GM12878 (cell line): ENCODE data around the gene BAX. TPM values are rescaled to one million over a fixed set of nuclear protein-coding genes. Genes with fewer than 3 reads are reported as not detected.

Experiments
- ATAC-seq: fragments of 200-7000 bp; cut with Tn5 transposase; 3 replicates; pipeline ENCODE4 v1.9.1; 2020; ENCODE audit warnings: mild to moderate bottlenecking, moderate library complexity
- BruUV-seq: library from RNA; stranded (reverse); fragments of 400-500 nt; replicated peaks from 2 replicates; lab custom pipeline; 2021; lab: Mats Ljungman, UMichigan
- CTCF ChIA-PET: fragments of 300-600 bp; sonication (Branson Sonifier 250); formaldehyde crosslinking; extraction: SDS; loops from one replicate; lab custom pipeline; 2021; ENCODE audit warnings: inconsistent platforms; lab: Yijun Ruan, JAX
- POLR2A ChIA-PET: fragments of 350-600 bp; formaldehyde crosslinking; extraction: SDS; loops from one replicate; lab custom pipeline; 2021; ENCODE audit warnings: inconsistent platforms; lab: Charles Lee
- RAD21 ChIA-PET: fragments of 300-600 bp; sonication (Branson Sonifier 250); formaldehyde crosslinking; loops from one replicate; lab custom pipeline; 2023; ENCODE audit warnings: antibody characterized with exemption; ENCODE audit not compliant: unreplicated experiment; lab: Charles Lee
- SMC1A ChIA-PET: fragments of 300-600 bp; sonication (Branson Sonifier 250); formaldehyde crosslinking; loops from one replicate; lab custom pipeline; 2023; ENCODE audit not compliant: unreplicated experiment, uncharacterized antibody; lab: Charles Lee
- DNase-seq: peaks from one replicate; pipeline ENCODE4 v3.0.0-alpha.2; 2011; ENCODE audit warnings: low read depth, low spot score
- FAIRE-seq: peaks from 3 replicates; lab custom pipeline; 2011; peaks lifted over from hg19 to GRCh38; lab: Jason Lieb, UNC
- H2AFZ ChIP-seq: 2 replicates; pipeline ENCODE4 v1.6.0; 2011; ENCODE audit warnings: low read depth, low read length, control low read depth; ENCODE audit not compliant: control insufficient read depth
- H3K27ac ChIP-seq: 2 replicates; pipeline ENCODE4 v1.5.1; 2011; ENCODE audit warnings: control low read depth; ENCODE audit not compliant: control insufficient read depth, insufficient read depth
- H3K27me3 ChIP-seq, 2 experiments: replicated peaks in 1 of 2; 2 replicates each; pipeline versions ENCODE4 v1.6.0 to v1.6.1; 2011; ENCODE audit warnings: low read length in 1 of 2; ENCODE audit not compliant: control insufficient read depth in 2 of 2, insufficient read depth in 2 of 2
- H3K36me3 ChIP-seq, 2 experiments: 2 replicates each; pipeline ENCODE4 v1.5.1; 2011; ENCODE audit warnings: low read length in 1 of 2; ENCODE audit not compliant: control insufficient read depth in 2 of 2, insufficient read depth in 2 of 2
- H3K4me1 ChIP-seq: 2 replicates; pipeline ENCODE4 v1.6.1; 2011; ENCODE audit warnings: mild to moderate bottlenecking, low read length, moderate library complexity, mixed read lengths; ENCODE audit not compliant: control insufficient read depth, insufficient read depth
- H3K4me2 ChIP-seq: 2 replicates; pipeline ENCODE4 v1.6.0; 2011; ENCODE audit warnings: control low read depth; ENCODE audit not compliant: control insufficient read depth, insufficient read depth
- H3K4me3 ChIP-seq: fragments of 200-600 bp; sonication (generic); 2 replicates; pipeline ENCODE4 v1.5.1; 2016
- H3K79me2 ChIP-seq: 2 replicates; pipeline ENCODE4 v1.6.0; 2011; ENCODE audit warnings: low read length; ENCODE audit not compliant: control insufficient read depth, insufficient read depth
- H3K9ac ChIP-seq: 2 replicates; pipeline ENCODE4 v1.8.0; 2011; ENCODE audit warnings: low read length, control low read depth, mixed read lengths; ENCODE audit not compliant: control insufficient read depth, insufficient read depth
- H3K9me3 ChIP-seq: replicated peaks from 3 replicates; pipeline ENCODE4 v1.5.1; 2011; ENCODE audit warnings: mild to moderate bottlenecking, low read length; ENCODE audit not compliant: control insufficient read depth, insufficient read depth
- H4K20me1 ChIP-seq: 2 replicates; pipeline ENCODE4 v1.6.0; 2011; ENCODE audit not compliant: control insufficient read depth, insufficient read depth
- ATF7 ChIP-seq: fragments of 450-650 bp; IDR thresholded peaks from 2 replicates; pipeline ENCODE4 v1.6.1; 2016; ENCODE audit warnings: low read depth, mild to moderate bottlenecking
- BACH1 ChIP-seq: fragments of 450-650 bp; IDR thresholded peaks from 2 replicates; pipeline ENCODE4 v1.6.1; 2017; ENCODE audit warnings: mild to moderate bottlenecking, borderline replicate concordance
- CHD2 ChIP-seq: IDR thresholded peaks from 2 replicates; pipeline ENCODE4 v1.6.1; 2011; ENCODE audit warnings: low read depth, low read length, improper control_type of control experiment, borderline replicate concordance
- CTCF ChIP-seq, 3 experiments: IDR thresholded peaks in 2 of 3; conservative IDR thresholded peaks in 1 of 3; 2 replicates each; pipeline ENCODE4 v1.5.1; 2011; ENCODE audit warnings: low read depth in 3 of 3, low read length in 3 of 3, mild to moderate bottlenecking in 3 of 3, control low read depth in 2 of 3, moderate library complexity in 2 of 3, inconsistent platforms in 1 of 3, mixed read lengths in 1 of 3; ENCODE audit not compliant: control insufficient read depth in 2 of 3, insufficient read depth in 1 of 3; ENCODE audit errors: extremely low read depth in 1 of 3
- FOXM1 ChIP-seq: IDR thresholded peaks from 2 replicates; pipeline ENCODE4 v1.6.1; 2012; ENCODE audit warnings: low read depth, mild to moderate bottlenecking, inconsistent platforms, low read length, moderate library complexity
- JUND ChIP-seq: IDR thresholded peaks from 2 replicates; pipeline ENCODE4 v1.6.1; 2012; ENCODE audit warnings: low read depth, mild to moderate bottlenecking, low read length, improper control_type of control experiment, moderate library complexity
- MEF2A ChIP-seq: IDR thresholded peaks from 2 replicates; pipeline ENCODE4 v1.6.1; 2011; ENCODE audit warnings: low read depth, mild to moderate bottlenecking, low read length, moderate library complexity; ENCODE audit not compliant: insufficient read depth
- NR2C1 ChIP-seq: fragments of 450-650 bp; IDR thresholded peaks from 2 replicates; pipeline ENCODE4 v1.6.1; 2017; ENCODE audit warnings: antibody characterized with exemption, mild to moderate bottlenecking, moderate library complexity
- PRDM15 ChIP-seq: fragments of 450-650 bp; formaldehyde crosslinking; IDR thresholded peaks from 2 replicates; pipeline ENCODE4 v1.4.0; 2020; ENCODE audit warnings: mild to moderate bottlenecking, moderate library complexity
- RFX5 ChIP-seq: IDR thresholded peaks from 2 replicates; pipeline ENCODE4 v1.6.1; 2011; ENCODE audit warnings: low read depth, low read length, improper control_type of control experiment
- SREBF1 ChIP-seq: IDR thresholded peaks from 2 replicates; pipeline ENCODE4 v1.6.1; 2012; ENCODE audit warnings: mild to moderate bottlenecking, low read length
- YY1 ChIP-seq: IDR thresholded peaks from 2 replicates; pipeline ENCODE4 v1.6.1; 2011; ENCODE audit warnings: low read depth, mild to moderate bottlenecking, low read length
- WGBS: methylation state at CpG from one replicate; pipeline ENCODE4 v1.1.6; 2016; ENCODE audit warnings: low lambda C conversion rate; ENCODE audit not compliant: insufficient replicate concordance, insufficient coverage; ENCODE audit errors: missing lambda C conversion rate; 5-methylcytosine and 5-hydroxymethylcytosine counted together
- in situ Hi-C: fragments of 300-500 bp; cut with MboI; formaldehyde crosslinking; loops from 9 replicates; pipeline ENCODE4 v1.14.3; 2018; ENCODE audit warnings: mixed read lengths
- intact Hi-C: fragments of 100-400 bp; cut with micrococcal nuclease; formaldehyde crosslinking; loops from one replicate; pipeline ENCODE4 v1.14.2; 2022; ENCODE audit not compliant: unreplicated experiment
- polyA plus RNA-seq, 11 experiments: library from polyadenylated mRNA; depleted of rRNA in 4 of 11; unstranded in 6 of 11; stranded (reverse) in 5 of 11; fragments of >200 nt; fragmentation: Nextera tagmentation in 4 of 11; fragmentation: Illumina TruSeq in 1 of 11; extraction: Ambion mirVana in 4 of 11; extraction: Trizol in 1 of 11; gene quantifications; 1 replicate in 1 of 11; 2 replicates in 10 of 11; pipeline versions ENCODE4 v1.2.1 to v1.2.3, GENCODE V29; 2011 to 2016; ENCODE audit warnings: inconsistent platforms in 2 of 11, missing spikeins in 2 of 11, low read depth in 1 of 11
- total RNA-seq, 4 experiments: library from RNA; depleted of rRNA in 3 of 4; stranded (reverse); fragments of >200 nt in 3 of 4; fragmentation: Illumina TruSeq in 1 of 4; extraction: Trizol in 1 of 4; gene quantifications; 2 replicates each; pipeline versions ENCODE4 v1.2.1 to v1.2.3, GENCODE V29; 2013 to 2021
- TF ChIP-seq, protein P1 (sequence below): fragments of 450-650 bp; IDR thresholded peaks from 2 replicates; pipeline ENCODE4 v1.6.1; 2017; ENCODE audit warnings: low read depth, mild to moderate bottlenecking, moderate library complexity

The BAX gene
- total and polyA plus RNA-seq, 10 of the 15 experiments (the other 5 are each of a cell fraction or from before 2014, with no cell fraction given) = 7.2 to 221 (median 137) TPM

- peak overlapping the region; percentile 99 for H3K4me2 ChIP-seq
- intact Hi-C loops = loop anchor here (10.0 kb wide), 1 partner anchor 333 kb away; the partner anchor contains the start of gene DBP
- peaks cover 5 to 34% of the 10 kb centered on the region in 2 experiments for H3K36me3 ChIP-seq
- no peaks in the 10 kb centered on the region for H3K27me3 ChIP-seq
- H3K27ac ChIP-seq = peak overlapping the region; percentile 61
- H3K79me2 ChIP-seq = peaks cover 33% of the 10 kb centered on the region
- FAIRE-seq (peak; percentile 78), ATAC-seq (no peak), DNase-seq (no peak)
- POLR2A ChIA-PET = interaction anchor here (0.6 to 4.2 kb wide), 12 partner anchors 12 to 179 kb away, joined by 3 to 53 read pairs (median 6); partner anchors contain the start of genes BAX, GYS1, NUCB1 and PPP1R15A
- H3K4me1 ChIP-seq = peaks cover 32% of the 10 kb centered on the region
- RAD21 ChIA-PET = interaction anchor here (0.6 to 1.7 kb wide), 11 partner anchors 10 to 177 kb away, joined by 3 to 8 read pairs (median 4); partner anchors contain the start of genes GYS1, PPP1R15A and RUVBL2
- CTCF ChIA-PET = interaction anchor here (0.6 to 3.1 kb wide), 13 partner anchors 25 to 376 kb away, joined by 3 to 31 read pairs (median 5); partner anchors contain the start of genes CA11, GYS1, NUCB1 and RUVBL2
- no TSS peak for BruUV-seq
- H3K4me3 ChIP-seq = peak overlapping the region; percentile 93; the same call in 1 of the 2 replicates
- 64% methylated on average over 14 of the region's 14 CpGs for WGBS
- no peaks in the 10 kb centered on the region for H4K20me1 ChIP-seq
- SMC1A ChIA-PET = interaction anchor here (0.9 to 3.2 kb wide), 11 partner anchors 10 to 179 kb away, joined by 3 to 28 read pairs (median 5); partner anchors contain the start of genes GYS1, HSD17B14 and RUVBL2
- no peaks in the 10 kb centered on the region for H3K9me3 ChIP-seq
- in situ Hi-C loops = no loop called here
- H2AFZ ChIP-seq = no peak overlapping the region
- H3K9ac ChIP-seq = peak overlapping the region; percentile 28; the same call in 1 of the 2 replicates
- TF ChIP-seq CHD2 (peak; percentile 46; the same call in 1 of the 2 replicates), YY1 (0 out of 2 replicates have a peak, but pooled peaks have one; percentile 35), MEF2A (no peak), BACH1 (peak; percentile 87), FOXM1 (no peak; the same call in 1 of the 2 replicates), CTCF (IDR thresholded peaks at IDR 0.05 in 2 of 3, conservative IDR thresholded peaks at IDR 0.05 in 1 of 3; ENCODE audit: control insufficient read depth in 2 of 3, extremely low read depth in 1 of 3, insufficient read depth in 1 of 3, low read depth in 3 of 3, low read length in 3 of 3) (no peak), ATF7 (no peak), RFX5 (no peak), NR2C1 (no peak), SREBF1 (no peak), PRDM15 (CRISPR knock-in tag) (no peak), JUND (no peak)
- TF ChIP-seq, protein P1, sequence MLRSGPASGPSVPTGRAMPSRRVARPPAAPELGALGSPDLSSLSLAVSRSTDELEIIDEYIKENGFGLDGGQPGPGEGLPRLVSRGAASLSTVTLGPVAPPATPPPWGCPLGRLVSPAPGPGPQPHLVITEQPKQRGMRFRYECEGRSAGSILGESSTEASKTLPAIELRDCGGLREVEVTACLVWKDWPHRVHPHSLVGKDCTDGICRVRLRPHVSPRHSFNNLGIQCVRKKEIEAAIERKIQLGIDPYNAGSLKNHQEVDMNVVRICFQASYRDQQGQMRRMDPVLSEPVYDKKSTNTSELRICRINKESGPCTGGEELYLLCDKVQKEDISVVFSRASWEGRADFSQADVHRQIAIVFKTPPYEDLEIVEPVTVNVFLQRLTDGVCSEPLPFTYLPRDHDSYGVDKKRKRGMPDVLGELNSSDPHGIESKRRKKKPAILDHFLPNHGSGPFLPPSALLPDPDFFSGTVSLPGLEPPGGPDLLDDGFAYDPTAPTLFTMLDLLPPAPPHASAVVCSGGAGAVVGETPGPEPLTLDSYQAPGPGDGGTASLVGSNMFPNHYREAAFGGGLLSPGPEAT = 0 out of 2 replicates have a peak, but pooled peaks have one; percentile 33
Observed at GRCh38 chr19:48967346-48968178, 12.9 kb downstream of the BAX start.
